ENCODE measurements around the gene GLB1L3.
A peak's percentile ranks its signal among the peaks of the same experiment; 100 is the strongest.
"Not testable (repeated sequence)": the region's sequence is repeated elsewhere in the genome, so short reads cannot be mapped to it uniquely, and the experiment has no call there.

The GLB1L3 gene

GRCh38 chr11:134313821-134314607 lies 37.8 kb downstream of the GLB1L3 start:
- DNase-seq (ENCODE audit: low read depth), result no peak

GRCh38 chr11:134317103-134317502 lies 40.9 kb downstream of the GLB1L3 start:
- no peak for DNase-seq (ENCODE audit: low read depth)

- DNase-seq (ENCODE audit: low read depth), result not testable (repeated sequence)
Measured at GRCh38 chr11:134321373-134321772, 45.2 kb downstream of the GLB1L3 start.

GRCh38 chr11:134322553-134322952 lies 46.4 kb downstream of the GLB1L3 start:
- no peak for DNase-seq (ENCODE audit: low read depth)

- no peak for DNase-seq (ENCODE audit: low read depth)
Measured at GRCh38 chr11:134328433-134328832, 52.3 kb downstream of the GLB1L3 start.

GRCh38 chr11:134330611-134331353 lies 54.6 kb downstream of the GLB1L3 start:
- DNase-seq (ENCODE audit: low read depth), result no peak

- DNase-seq (ENCODE audit: low read depth), result peak; percentile 63
Measured at GRCh38 chr11:134331354-134332188, 55.4 kb downstream of the GLB1L3 start, which contains the start of gene GLB1L2. Gene GLB1L2 (plus strand): TSS chr11:134331988. CDS start chr11:134332062, 74 bp downstream.

GRCh38 chr11:134332189-134332631 lies 56.0 kb downstream of the GLB1L3 start:
- no peak for DNase-seq (ENCODE audit: low read depth)

- no peak for DNase-seq (ENCODE audit: low read depth)
Measured at GRCh38 chr11:134332782-134333181, 56.6 kb downstream of the GLB1L3 start.

GRCh38 chr11:134333312-134333711 lies 57.1 kb downstream of the GLB1L3 start:
- no peak for DNase-seq (ENCODE audit: low read depth)

- no peak for DNase-seq (ENCODE audit: low read depth)
Measured at GRCh38 chr11:134333946-134334345, 57.8 kb downstream of the GLB1L3 start.

- DNase-seq (ENCODE audit: low read depth), result no peak
Measured at GRCh38 chr11:134334796-134335571, 58.8 kb downstream of the GLB1L3 start.

- DNase-seq (ENCODE audit: low read depth), result no peak
Measured at GRCh38 chr11:134337051-134337450, 60.9 kb downstream of the GLB1L3 start.

GRCh38 chr11:134338068-134338467 lies 61.9 kb downstream of the GLB1L3 start:
- DNase-seq (ENCODE audit: low read depth), result no peak

- no peak for DNase-seq (ENCODE audit: low read depth)
Measured at GRCh38 chr11:134338654-134339053, 62.5 kb downstream of the GLB1L3 start.

GRCh38 chr11:134339756-134340155 lies 63.6 kb downstream of the GLB1L3 start:
- no peak for DNase-seq (ENCODE audit: low read depth)

GRCh38 chr11:134340354-134340964 lies 64.3 kb downstream of the GLB1L3 start:
- no peak for DNase-seq (ENCODE audit: low read depth)

GRCh38 chr11:134341805-134342571 lies 65.8 kb downstream of the GLB1L3 start:
- no peak for DNase-seq (ENCODE audit: low read depth)

GRCh38 chr11:134342572-134343340 lies 66.6 kb downstream of the GLB1L3 start:
- DNase-seq (ENCODE audit: low read depth), result no peak
